Endothelial cell of hepatic sinusoid (primary cell): ENCODE results near the gene TLL2.

ENCODE experiments used
- in situ Hi-C: cut with HindIII; loops from 2 replicates; pipeline ENCODE4 v1.10.0; 2017; ENCODE audit warnings: low sequenced_read_pairs

Gene TLL2

DNA sequence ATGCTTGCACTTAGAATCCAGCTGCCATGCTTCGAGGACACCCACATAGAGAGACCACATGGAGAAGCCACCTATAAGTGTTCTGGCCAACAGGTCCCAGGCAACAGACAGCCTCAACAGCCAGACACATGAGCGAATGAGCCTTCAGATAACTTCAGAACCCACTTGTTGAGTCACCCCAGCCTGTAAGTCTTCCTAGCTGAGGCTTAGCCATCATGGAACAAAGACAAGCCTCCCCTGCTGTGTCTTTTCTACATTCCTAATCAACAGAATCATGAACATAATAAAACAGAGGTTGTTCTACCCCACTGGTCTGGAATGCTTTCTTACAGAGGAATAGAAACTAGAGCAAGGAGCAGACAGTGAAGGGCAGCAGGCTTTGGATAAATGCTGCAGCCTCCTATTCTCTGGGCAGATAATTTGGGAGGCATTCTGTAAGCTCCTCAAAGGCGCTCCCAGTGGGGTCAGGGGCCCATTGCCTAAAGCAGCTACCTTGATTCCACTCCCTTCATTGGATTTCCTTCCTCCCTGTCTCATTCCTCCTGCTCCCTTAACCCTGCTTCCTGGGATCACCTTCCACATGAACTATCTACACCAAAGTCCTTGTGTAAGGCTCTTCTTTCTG, 4.6 kb downstream of the TLL2 start:
- in situ Hi-C loops = no loop called here

DNA sequence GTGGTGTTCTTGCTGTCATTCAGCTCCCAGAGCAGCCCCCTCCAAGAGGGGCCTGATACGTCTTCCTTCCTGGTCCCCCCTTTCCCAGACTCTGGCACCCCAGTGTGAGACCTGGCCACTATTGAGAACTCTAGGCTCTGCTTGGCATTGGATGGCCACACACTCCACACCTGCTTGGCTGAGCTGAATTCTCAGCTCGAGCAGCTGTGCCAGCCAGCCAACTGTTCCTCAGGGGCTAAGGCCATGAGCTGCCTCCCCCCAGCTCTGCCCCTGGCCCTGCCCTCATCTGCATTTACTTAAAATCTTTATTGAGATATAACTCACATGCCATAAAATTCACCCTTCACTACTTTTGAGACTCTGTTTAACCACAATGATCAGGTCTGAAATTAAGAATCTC, 6.7 kb downstream of the TLL2 start:
- in situ Hi-C loops = no loop called here

DNA sequence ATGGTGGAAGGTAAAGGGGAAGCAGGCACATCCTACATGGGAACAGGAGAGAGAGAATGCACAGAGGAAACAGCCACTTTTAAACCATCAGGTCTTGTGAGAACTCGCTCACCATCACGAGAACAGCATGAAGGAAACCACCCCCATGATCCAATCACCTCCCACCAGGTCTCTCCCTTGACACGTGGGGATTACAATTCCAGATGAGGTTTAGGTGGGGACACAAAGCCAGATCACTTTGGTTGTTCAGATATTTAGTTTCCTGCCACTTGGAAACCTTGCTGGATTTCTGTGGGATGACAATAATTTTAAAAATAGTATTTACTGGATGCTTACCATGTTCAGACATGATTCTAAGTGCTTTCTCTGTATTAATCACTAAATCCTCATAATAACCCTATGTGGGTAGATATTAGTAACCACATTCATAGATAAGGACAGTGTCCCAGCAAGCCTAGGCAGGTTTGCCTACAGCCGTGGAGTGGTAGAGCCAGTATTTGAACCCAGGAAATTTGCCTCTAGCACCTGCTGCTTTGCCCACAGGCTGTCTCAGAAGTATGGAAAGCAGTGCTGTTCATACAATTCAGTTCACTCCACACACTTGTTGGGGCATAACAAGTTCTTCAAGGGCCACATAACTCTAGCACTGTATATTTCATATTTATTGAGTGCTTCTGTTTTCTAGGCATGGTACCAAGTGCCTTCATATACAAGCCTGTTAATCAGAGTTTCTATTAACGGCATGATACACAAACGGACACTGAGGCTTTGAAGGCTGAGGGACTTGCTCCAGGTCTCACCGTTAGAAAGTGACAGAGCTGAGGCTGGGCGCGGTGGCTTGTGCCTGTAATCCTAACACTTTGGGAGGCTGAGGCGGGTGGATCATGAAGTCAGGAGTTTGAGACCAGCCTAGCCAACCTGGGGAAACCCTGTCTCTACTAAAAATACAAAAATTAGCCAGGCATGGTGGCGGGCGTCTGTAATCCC, 8.3 kb downstream of the TLL2 start:
- in situ Hi-C loops = no loop called here

DNA sequence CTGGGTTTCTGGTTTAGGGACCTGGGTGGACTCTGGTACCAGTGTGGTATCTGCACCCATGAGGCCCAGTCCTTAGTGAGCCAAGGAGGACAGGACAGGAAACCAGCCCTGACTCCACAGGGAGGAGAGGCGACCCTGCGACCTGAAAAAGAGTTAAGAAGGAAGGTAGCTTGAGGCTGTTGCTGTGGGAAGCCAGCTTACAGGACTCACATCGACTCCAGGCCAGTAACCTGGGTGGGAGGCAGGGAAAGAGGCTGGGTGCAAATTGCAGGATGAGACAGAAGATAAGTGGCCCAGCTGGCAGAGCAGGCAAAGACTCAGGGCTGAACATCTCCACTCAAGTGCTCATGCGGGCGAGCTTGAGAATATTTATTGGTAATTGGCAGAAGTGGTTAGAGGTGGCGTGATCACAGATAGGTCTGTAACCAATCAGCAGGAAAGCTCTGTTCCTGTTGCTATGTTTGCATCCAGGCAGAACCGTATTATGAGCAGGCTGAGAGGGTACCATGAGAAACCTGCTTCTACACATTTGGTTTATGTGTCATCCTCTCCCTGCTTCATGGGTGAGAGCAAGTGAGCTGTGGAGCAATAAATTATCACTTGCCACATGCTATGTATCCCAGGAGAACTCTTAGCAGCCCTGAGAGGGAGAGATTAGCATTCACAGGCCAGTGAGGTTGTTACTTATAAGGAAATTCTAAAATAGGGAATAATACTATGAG, 11.0 kb downstream of the TLL2 start:
- in situ Hi-C loops = no loop called here

DNA sequence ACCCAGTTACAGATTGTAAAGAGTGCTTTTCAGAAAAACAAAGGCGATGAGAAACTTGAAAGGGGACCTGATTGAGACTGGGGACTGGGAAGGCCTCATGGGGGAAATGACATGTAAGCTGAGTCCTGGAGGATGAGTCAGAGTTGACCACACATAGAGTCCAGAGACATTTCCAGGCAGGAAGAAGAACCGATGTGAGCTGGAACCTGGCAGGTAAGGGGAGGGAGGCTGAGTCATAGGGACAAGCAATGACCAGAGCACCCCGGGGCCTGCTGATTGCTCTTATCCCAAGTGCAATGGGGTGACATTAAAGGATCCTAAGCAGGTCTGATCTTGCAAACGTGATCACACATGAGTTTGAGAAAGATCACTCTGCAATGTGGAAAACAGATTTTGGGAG, 11.7 kb downstream of the TLL2 start:
- in situ Hi-C loops = no loop called here

DNA sequence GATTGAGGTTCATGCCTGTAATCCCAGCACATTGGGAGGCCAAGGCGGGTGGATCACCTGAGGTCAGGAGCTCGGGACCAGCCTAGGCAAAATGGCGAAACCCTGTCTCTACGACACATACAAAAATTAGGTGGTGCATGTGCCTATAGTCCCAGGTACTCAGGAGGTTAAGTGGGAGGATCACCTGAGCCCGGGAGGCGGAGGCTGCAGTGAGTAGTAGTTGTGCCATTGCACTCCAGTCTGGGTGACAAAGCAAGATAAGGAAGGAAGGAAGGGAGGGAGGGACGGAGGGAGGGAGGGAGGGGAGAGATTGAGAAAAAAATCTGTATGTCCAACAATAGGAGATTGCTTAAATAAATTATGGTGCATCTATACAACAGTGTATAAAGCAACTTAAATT, 13.2 kb downstream of the TLL2 start:
- in situ Hi-C loops = no loop called here

DNA sequence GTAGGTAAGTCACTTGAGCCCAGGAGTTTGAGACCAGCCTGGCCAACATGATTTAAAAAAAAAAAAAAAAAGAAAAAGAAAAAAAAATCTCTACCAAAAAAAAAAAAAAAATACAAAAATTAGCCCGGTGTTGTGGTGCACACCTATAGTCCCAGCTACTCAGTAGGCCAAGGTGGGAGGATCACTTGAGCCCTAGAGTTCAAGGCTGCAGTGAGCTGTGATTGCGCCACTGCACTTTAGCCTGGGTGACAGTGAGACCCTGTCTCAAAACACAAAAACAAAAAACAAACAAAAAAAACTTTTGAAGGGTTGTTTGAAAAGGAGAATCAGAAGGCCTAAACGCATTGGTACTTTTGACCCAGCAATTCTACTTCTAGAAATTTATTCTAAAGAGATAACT, 13.7 kb downstream of the TLL2 start:
- in situ Hi-C loops = no loop called here

DNA sequence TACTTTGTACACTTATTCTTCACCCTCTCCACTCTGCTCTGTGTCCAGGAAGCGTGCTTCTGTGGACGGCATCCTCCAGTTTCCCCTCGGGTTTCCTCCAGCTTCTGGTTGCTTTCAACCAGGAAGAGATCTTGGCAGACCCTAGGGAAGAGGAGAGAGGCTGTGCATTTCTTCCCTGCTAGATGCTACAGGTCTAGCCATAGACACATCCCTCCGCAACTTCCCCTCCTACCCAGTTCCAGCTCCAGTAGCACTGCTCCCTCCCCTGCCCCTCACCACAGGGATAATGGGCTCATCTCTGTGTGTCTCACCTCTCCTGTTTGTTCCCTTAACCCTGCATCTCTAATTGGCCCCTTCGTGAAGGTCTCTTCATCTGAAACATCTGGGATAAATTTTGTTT, 16.3 kb downstream of the TLL2 start:
- in situ Hi-C loops = loop anchor here (5.0 kb wide), 1 partner anchor 100 kb away; no protein-coding TSS in a partner anchor

DNA sequence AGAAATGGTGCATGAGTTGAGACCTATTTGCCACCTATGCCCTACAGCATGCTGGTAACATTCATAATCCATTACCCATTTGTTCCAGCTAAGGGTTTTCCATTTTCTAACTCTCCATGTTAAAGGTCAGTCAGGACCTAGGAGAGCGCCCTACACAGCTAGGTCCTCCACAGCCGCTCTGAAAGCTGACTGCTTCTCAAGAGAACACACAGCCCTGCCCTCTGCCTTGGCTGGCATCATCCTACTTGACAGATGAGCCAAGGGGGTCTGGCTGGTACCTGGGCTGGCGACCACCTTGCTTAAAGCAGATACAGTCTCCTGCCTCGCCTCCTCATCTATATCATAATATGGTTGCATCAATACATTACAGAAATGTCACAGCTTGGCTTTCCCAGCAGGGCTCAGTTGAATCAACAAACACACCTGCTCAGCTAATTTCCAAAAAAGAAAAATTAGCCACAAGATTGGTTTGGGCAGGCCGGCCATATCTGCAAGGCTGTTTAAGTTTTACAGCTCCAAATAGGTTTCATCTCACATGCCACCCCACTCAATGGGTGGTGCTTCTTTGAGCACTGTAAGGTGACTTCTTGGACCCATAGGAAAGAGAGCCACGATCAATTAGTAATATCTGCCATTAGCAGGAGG, 17.3 kb downstream of the TLL2 start:
- in situ Hi-C loops = loop anchor here (5.0 kb wide), 1 partner anchor 99 kb away; no protein-coding TSS in a partner anchor

DNA sequence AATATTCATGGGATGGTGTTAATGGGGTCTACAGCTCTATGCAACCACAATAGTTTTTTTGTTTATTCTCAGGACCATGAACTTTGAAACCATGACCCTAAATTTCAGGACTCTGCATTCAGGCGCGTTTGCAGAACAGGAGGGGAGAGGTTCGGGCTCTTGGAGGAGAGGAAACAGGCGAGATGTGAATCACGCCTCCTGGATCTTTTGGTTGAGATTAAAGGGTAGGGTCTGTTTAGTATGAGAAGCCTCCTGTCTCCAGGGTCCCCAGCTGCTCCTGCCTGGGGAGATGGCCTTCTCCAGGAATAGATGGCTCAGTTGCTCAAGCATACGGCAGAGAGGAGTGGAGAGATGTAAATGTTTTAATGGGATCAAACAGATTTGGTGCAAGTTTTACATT, 18.2 kb downstream of the TLL2 start:
- in situ Hi-C loops = loop anchor here (5.0 kb wide), 1 partner anchor 98 kb away; no protein-coding TSS in a partner anchor

DNA sequence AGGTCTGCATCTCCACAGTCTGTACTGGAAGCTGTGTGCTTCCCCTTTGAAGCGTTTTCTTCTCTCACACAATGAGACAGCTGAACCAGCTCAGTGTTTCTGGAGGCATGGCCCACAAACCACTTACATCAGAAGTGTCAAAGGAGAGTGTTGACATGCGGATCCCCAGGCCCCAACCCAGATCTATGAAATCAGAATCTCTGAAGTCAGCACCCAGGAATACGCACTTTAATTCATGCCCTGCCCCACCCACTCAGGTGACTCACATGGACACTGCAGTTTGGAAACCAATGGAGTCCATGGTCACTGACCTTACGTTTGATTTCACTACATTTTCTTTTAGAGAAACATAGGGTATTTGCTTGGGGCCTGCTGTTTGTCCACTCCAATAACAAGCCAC, 19.0 kb downstream of the TLL2 start:
- in situ Hi-C loops = loop anchor here (5.0 kb wide), 1 partner anchor 97 kb away; no protein-coding TSS in a partner anchor

DNA sequence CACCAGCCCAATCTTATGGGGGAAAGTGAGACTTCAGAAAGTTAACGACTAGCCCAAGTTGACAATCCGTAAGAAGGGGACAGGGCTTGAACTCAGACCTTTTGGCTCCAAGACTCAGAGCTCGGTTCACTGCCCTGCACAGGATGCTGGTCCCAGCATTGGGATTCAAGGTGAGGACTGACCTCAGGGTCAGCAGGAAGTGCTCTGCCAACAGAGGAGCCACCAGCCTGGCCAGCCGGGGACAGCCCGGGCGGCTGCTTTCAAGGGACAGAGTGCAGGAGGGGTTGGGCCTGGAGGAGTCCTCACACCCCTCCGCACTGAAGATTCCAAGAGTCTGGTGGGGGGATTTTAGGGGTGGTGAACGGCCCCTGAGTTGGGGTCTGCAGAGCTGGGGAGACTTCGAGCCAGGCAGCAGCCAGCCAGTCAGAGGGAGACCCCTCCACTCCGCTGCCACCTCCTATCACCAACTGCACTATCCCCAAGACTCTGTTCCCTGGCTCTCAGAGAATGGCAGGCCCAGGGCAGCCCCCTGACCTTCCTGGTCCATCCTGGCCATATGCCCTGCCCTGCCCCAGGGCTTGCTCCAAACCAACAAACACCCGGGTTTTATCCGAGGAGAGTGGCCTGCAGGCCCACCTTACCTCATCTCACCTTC, 19.7 kb downstream of the TLL2 start:
- in situ Hi-C loops = no loop called here

DNA sequence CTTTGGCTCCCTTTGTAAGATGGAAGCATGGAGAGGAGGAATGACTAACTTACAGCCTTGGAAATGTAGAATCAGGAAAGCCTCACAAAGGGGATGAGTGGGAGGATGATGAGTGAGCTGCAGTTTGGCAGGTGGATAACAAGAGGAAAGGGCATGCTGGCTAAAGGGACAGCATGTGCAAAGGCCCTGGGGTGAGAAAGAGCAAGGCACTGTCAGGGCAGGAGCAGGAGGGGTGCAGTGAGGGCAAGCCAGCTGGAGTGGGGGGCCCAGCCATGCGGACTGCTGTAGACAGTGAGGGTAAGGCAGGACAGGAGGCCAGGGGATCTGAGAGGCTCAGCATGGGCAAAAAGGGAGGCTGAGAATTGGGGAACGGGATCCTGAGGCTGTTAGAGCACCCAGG, 20.5 kb downstream of the TLL2 start:
- in situ Hi-C loops = no loop called here

DNA sequence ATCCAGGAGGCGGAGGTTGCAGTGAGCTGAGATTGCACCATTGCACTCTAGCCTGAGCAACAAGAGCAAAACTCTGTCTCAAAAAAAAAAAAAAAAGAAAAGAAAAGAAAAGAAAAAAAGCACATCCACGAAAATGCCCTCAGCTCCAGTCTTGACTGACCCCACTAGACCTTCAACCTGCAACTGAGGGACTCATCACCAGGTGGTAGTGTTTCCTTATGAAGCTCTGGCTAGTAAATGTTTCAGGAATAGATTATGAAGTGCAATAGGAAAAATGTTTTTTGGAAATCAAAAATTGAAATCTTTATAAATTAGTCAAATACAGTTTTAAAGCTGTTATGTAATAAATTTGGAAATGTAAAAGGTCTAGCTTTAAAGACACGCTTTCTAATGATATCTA, 22.4 kb downstream of the TLL2 start:
- in situ Hi-C loops = no loop called here

DNA sequence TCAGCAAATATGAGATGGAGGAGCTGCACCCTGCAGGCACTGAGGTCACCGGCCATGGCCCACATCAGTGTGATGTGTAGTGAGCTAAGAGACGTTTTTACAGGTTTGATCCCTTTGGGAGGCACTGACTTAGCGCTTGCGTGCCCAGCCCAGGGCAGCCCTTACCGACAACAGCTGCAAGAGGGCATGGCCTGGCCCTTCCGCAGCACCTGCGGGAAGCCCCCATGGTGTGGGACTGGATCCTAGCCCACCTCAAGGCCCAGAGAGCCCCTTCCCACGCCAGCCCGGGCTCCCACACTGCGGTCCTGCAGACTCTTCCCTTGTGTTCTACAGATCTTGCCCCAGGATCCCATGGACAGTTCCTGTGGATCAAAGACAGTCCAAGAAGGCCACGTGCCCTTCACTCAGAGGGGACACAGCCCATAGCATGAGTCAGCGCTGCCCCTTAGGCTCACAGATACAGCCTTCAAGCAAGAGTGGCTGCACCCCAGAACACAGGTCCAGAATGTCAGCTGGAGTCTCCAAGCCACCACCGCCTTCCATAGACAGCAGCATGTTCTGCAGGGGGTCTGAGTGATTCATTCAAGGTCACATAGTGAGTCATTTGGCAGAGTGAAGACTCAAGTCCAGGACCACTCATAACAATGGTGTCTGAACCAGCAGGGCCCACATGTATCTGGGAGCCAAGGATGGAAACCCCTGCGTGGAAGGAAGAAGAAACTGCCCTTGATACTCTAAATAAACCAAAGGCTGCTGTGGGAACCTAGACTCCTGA, 25.4 kb downstream of the TLL2 start:
- in situ Hi-C loops = no loop called here

DNA sequence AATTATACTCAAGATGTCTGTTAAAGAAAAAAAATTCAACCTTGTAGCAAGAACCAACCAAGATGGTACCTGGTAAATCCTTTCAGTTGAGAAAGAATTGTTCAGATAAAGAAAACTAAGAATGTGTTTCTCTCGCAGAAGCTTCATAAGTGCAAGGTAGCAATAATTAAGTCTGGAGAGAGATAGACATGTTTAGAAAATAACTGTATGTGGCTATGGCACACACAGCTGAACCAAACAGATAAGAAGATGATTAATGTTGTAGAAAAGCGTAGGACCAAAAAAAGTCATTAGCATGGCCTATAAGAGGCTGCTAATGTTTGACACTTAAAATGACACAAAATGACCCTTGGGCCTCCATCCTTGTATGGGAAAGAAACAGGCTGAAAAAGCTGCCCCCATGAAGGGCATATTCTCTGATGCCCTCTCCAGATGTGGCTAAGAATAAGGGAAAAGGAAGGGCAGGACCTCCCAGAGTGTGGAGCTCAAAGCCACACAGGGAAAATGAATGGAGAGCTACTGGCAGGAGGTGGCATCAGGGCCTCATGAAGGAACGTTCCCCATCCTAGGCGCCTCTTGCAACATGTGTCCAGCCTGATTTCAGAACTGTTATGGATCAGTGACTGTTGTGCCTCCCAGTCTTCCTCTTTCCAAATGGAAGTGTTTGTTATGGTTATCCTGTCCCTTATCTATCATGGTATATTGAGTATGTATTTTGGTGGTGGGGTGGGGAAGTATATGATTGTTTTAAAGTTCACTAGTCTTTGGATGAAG, 30.7 kb downstream of the TLL2 start:
- in situ Hi-C loops = no loop called here

DNA sequence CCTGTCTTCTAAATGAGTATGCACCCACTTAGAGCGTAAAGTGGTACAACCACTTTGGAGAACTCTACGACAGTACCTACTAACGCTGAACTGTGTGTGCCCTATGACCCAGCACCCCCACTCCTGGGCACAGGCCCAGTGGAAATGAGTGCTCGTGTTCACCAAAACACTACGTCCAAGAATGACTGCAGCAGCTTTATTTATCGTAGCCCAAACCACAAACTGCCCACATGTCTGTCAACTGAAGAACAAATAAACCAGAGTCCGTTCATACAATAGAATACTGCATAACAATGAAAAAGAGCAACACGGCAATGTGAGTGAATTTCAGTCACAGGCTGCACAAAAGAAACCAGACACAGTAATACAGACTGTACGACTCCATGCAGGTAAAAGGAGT, 35.4 kb downstream of the TLL2 start:
- in situ Hi-C loops = no loop called here

DNA sequence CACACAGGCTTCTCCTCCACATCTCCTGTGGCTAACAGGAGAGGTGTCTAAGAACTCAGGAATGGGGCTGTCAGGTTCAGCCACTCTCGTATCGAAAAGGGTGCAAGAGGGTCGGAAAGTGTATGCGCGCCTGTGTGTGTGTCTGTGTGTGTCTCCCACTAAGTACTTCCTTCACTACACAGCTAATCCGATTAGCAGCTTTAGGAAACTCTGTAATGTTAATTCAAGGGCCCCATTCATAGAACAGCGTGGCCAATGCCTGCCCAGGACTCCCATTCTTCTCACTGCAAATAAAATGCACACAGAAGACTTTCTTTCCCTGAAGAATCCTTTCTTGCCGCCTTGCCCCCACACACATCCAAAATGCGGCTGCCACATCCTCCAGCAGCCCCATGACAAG, 39.9 kb downstream of the TLL2 start:
- in situ Hi-C loops = no loop called here
